DOHH2 (cell line): ENCODE results near the gene PLCL1.

Source experiments
- EZH2phosphoT487 ChIP-seq: fragments of 200-600 bp; sonication (generic); IDR thresholded peaks from 2 replicates; pipeline ENCODE4 v1.6.1; 2017; ENCODE audit warnings: borderline replicate concordance, mild to moderate bottlenecking, antibody characterized with exemption, low read length, moderate library complexity, mixed read lengths
- TF ChIP-seq, protein P1 (sequence below): fragments of 200-600 bp; sonication (generic); IDR thresholded peaks from one replicate; pipeline ENCODE4 v1.5.1; 2014; ENCODE audit warnings: antibody characterized with exemption, mild to moderate bottlenecking, low read depth, low read length; ENCODE audit not compliant: poor library complexity, severe bottlenecking

DNA sequence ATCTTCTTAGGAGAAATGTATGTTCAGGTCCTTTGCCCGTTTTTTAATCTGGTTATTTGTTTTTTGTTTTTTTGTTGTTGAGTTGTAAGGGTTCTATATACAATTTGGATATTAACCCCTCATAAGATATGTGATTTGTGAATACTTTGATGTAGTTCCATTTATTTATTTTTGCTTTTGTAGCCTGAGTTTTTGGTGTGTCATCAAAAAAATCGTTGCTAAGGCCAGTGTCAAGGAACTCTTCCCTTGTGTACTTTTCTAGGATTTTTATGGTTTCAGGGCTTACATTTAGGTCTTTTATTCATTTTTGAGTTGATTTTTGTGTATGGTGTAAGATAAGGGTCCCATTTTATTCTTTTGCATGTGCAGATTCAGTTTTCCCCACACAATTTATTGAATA lies 372.6 kb downstream of the PLCL1 start:
- TF ChIP-seq, protein P1, sequence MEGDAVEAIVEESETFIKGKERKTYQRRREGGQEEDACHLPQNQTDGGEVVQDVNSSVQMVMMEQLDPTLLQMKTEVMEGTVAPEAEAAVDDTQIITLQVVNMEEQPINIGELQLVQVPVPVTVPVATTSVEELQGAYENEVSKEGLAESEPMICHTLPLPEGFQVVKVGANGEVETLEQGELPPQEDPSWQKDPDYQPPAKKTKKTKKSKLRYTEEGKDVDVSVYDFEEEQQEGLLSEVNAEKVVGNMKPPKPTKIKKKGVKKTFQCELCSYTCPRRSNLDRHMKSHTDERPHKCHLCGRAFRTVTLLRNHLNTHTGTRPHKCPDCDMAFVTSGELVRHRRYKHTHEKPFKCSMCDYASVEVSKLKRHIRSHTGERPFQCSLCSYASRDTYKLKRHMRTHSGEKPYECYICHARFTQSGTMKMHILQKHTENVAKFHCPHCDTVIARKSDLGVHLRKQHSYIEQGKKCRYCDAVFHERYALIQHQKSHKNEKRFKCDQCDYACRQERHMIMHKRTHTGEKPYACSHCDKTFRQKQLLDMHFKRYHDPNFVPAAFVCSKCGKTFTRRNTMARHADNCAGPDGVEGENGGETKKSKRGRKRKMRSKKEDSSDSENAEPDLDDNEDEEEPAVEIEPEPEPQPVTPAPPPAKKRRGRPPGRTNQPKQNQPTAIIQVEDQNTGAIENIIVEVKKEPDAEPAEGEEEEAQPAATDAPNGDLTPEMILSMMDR, result no peak
- TF ChIP-seq EZH2phosphoT487, result no peak
